ENCODE results near the gene EIF4H. TPM values are rescaled to one million over a fixed set of nuclear protein-coding genes. Genes with fewer than 3 reads are reported as not detected.
"Not testable (repeated sequence)": the region's sequence is repeated elsewhere in the genome, so short reads cannot be mapped to it uniquely, and the experiment has no call there.

Gene EIF4H
- total and polyA plus RNA-seq, 2 donors = 199 to 292 TPM

DNA sequence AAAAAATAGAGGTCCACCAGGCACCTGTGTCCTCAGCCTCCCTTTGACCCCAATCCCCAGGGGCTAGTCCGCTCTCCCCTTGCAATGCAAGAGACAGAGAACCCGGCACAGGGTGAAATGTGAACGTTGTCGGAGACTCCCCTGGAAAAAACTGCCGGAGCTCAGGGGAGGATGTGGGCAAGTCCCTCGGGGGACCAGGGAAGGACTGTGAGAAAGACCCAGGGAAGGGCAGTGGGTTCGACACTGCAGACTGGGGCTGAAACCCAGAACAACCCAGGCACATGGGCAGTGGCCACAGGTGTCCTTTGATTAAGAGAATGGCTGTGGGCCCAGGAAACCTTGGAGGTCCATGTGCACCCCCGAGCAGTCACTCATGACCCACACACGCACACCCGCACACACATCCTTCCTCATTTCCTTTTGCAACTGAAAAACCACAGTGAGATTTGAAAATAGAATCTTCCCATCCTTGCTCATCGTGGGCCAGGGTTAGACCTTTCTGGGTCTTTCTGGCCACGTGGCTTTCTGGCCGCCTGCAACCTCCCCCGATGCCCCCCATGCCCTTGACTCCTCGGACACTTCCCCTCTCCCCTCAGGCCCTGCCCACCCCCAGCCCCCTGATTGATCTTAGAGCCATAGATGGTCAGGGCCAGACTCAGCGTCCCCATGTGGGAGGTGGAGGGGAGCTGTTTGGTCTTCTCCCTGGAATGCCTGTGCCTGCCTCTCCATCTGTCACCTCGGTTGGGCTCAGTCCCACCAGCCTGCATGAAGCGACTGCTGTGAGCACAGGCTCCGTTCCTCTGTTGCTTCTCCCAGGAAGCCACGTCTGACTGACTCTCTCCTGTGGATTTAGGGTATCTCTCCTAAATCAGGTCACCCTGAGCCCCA is 43.5 kb downstream of the EIF4H start:
- Histone ChIP-seq H3K36me3 (ENCODE audit: insufficient read depth) (no peaks in the 10 kb centered on the region), H3K4me1 (ENCODE audit: insufficient read depth) (no peaks in the 10 kb centered on the region), H3K27ac (ENCODE audit: low read depth) (no peak overlapping the region), H3K4me3 (ENCODE audit: low read depth, low read length) (no peak overlapping the region)
- 60% methylated on average over 20 of the region's 20 CpGs for WGBS
- no peak for DNase-seq (ENCODE audit: extremely low spot score)

DNA sequence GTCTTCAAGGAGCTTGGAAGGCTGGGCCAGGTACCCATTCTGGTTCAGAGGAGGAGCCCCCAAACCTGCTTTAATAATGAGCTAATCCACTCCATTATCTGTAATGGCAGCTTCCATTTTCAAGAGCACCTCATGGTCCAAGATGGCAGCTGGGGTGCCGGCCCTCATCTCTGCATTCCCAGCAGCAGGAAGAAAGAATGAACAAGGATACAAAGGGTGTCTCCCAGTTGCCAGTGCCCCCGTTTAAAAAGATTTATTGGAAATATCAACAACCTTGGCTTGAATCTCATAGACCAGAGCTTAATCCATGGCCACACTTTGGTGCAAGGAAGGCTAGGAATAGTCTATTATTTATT is 44.2 kb downstream of the EIF4H start:
- 82% methylated on average over 2 of the region's 2 CpGs for WGBS
- H3K4me3 ChIP-seq (ENCODE audit: low read depth, low read length) = no peak overlapping the region
- no peak overlapping the region for H3K27ac ChIP-seq (ENCODE audit: low read depth)
- no peaks in the 10 kb centered on the region for H3K36me3 ChIP-seq (ENCODE audit: insufficient read depth)
- no peaks in the 10 kb centered on the region for H3K4me1 ChIP-seq (ENCODE audit: insufficient read depth)
- no peak for DNase-seq (ENCODE audit: extremely low spot score)

DNA sequence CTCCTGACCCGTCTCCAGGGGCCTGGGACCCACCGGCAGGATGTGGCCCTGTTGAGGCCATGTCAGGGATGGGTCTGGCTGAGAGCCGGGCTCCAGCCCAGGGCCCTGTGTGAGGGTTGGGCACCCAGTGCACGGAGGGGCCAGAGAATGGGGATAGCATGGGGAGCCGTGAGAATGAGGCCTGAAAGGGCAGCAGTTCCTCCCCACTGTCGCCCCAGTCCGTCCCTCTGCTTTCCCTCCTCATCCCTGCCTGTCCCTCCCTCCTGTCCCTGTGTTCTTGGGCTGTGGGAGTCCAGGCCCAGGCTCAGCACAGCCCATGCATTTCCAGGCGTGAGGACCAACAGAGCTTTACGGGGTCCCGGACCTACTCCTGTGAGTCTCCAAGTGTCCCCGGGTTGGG is 45.3 kb downstream of the EIF4H start:
- Histone ChIP-seq H3K4me1 (ENCODE audit: insufficient read depth) (no peaks in the 10 kb centered on the region), H3K36me3 (ENCODE audit: insufficient read depth) (no peaks in the 10 kb centered on the region), H3K4me3 (ENCODE audit: low read depth, low read length) (no peak overlapping the region), H3K27ac (ENCODE audit: low read depth) (no peak overlapping the region)
- no peak for DNase-seq (ENCODE audit: extremely low spot score)
- WGBS = 75% methylated on average over 11 of the region's 11 CpGs

DNA sequence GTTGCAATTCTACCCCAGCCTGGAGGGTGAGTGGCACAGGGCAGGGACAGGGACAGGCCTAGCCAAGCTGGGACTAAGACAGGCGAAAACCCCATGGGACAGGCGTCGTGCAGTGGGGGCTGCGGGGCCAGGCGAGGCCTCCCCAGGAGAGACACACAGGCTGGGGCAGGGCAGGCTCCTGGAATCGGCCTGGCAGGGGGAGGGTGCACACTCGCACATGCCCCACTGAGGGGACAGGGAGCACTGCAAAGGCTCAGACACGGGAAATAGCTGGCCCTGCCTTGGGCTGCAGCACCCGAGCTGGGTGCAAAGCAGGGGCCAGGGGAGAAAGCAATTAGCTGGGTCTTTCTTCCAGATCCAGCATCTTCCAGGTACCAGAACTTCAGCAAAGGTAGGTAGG is 46.1 kb downstream of the EIF4H start:
- Histone ChIP-seq H3K27ac (ENCODE audit: low read depth) (no peak overlapping the region), H3K4me3 (ENCODE audit: low read depth, low read length) (no peak overlapping the region), H3K36me3 (ENCODE audit: insufficient read depth) (no peaks in the 10 kb centered on the region), H3K4me1 (ENCODE audit: insufficient read depth) (no peaks in the 10 kb centered on the region)
- no peak for DNase-seq (ENCODE audit: extremely low spot score)
- 77% methylated on average over 9 of the region's 9 CpGs for WGBS

DNA sequence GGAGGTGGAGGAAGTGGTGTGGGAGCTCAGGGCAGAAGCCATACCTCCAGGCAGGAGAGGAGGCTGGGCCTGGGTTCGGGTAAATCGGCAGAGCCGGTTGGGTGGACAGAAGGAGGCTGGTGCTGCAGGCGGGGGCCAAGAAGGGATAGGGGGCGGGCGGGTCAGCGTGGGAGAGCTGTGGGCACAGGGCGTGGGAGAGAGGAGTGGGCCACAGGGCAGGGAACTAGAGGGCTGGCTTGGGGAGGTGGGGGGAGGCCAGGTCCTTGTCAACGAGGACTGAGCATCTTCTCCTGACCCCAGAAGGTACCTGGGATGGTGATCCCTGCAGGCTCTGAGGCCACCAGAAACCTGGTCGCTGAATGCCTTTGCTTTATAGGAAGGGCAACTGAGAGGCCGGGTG is 47.6 kb downstream of the EIF4H start:
- 91% methylated on average over 11 of the region's 11 CpGs for WGBS
- no peaks in the 10 kb centered on the region for H3K36me3 ChIP-seq (ENCODE audit: insufficient read depth)
- DNase-seq (ENCODE audit: extremely low spot score) = no peak
- no peak overlapping the region for H3K4me3 ChIP-seq (ENCODE audit: low read depth, low read length)
- H3K4me1 ChIP-seq (ENCODE audit: insufficient read depth) = no peaks in the 10 kb centered on the region
- no peak overlapping the region for H3K27ac ChIP-seq (ENCODE audit: low read depth)

DNA sequence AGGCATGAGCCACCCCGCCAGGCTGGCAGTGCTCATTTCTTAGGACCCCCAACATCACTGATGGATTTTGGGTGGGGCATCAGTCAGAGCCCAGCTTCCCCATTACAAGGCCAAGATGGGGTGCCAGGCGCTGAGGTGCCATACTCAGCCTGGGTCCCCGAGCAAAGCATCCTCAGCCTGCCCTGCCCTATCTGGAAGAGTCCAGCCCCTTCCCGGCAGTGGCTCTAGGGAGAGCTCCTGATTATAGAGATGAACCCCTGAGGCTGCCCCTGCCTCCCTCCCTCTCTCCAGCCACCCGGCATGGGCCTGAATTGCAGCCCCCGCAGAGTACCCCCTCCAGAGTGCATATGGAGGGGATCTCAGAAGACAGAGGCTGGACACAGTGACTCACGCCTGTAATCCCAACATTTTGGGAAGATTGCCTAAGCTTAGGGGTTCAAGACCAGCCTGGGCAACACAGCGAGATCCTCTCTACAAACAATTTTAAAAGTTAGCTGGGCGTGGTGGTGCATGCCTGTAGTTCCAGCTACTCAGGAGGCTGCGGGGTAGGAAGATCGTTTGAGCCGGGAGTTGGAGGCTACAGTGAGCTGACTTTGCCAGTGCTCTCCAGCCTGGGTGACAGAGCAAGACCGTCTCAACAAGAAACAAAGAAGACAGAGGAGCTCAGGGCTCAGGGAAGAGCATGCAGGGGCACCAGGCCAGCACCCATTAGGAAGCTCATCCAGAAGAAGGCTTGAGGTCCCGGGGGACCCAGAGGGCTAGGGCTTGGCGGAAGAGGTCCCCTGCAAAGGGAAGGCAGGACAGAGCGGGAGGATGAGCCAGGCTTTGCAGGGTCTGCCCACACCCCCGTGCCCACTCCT is 48.9 kb downstream of the EIF4H start:
- H3K36me3 ChIP-seq (ENCODE audit: insufficient read depth) = no peaks in the 10 kb centered on the region
- no peak overlapping the region for H3K27ac ChIP-seq (ENCODE audit: low read depth)
- 81% methylated on average over 17 of the region's 17 CpGs for WGBS
- no peak overlapping the region for H3K4me3 ChIP-seq (ENCODE audit: low read depth, low read length)
- H3K4me1 ChIP-seq (ENCODE audit: insufficient read depth) = no peaks in the 10 kb centered on the region
- DNase-seq (ENCODE audit: extremely low spot score) = no peak

DNA sequence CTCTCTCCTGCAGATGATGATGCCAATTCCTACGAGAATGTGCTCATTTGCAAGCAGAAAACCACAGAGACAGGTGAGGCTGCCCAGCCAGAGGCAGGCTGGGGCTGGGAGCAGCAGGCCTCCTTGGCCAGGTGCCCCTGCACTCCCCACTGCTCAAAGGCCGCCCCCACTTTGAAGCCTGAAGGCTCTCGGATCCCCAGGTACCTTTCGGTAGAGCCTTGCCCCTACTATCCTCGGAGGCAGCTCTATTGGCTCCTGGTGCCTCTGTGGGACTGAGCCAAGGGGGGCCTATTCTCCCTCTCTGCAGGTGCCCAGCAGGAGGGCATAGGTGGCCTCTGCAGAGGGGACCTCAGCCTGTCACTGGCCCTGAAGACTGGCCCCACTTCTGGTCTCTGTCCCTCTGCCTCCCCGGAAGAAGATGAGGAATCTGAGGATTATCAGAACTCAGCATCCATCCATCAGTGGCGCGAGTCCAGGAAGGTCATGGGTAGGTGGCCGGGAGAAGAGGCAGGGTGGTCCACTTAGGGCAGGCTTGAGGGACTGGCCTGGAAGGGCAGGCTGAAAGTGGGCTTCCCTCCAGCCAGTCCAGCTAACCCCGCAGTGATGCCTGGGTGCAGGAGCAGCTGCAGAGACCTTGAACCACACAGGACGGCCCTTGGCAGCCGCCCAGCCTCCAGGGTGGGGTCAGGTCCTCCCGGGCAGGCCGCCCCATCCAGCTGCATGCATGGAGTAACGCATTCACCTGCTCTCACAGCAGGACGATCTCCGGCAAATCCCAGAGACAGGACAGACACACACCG is 49.8 kb downstream of the EIF4H start:
- no peak for DNase-seq (ENCODE audit: extremely low spot score)
- 69% methylated on average over 18 of the region's 18 CpGs for WGBS
- Histone ChIP-seq H3K27ac (ENCODE audit: low read depth) (no peak overlapping the region), H3K4me1 (ENCODE audit: insufficient read depth) (no peaks in the 10 kb centered on the region), H3K36me3 (ENCODE audit: insufficient read depth) (no peaks in the 10 kb centered on the region), H3K4me3 (ENCODE audit: low read depth, low read length) (no peak overlapping the region)

DNA sequence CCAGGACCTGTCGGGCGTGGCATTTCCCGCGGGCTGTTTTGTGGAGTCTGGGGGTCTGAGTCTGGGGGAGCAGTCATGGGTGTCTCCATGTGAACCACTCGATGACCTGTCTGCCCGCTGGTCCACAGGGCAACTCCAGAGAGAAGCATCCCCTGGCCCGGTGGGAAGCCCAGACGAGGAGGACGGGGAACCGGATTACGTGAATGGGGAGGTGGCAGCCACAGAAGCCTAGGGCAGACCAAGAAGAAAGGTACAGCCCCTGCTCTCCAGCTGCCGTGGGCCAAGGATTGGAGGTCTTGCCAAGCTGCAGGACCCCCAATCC is 50.3 kb downstream of the EIF4H start:
- Histone ChIP-seq H3K4me1 (ENCODE audit: insufficient read depth) (no peaks in the 10 kb centered on the region), H3K27ac (ENCODE audit: low read depth) (no peak overlapping the region), H3K4me3 (ENCODE audit: low read depth, low read length) (no peak overlapping the region), H3K36me3 (ENCODE audit: insufficient read depth) (no peaks in the 10 kb centered on the region)
- WGBS = 93% methylated on average over 12 of the region's 12 CpGs
- DNase-seq (ENCODE audit: extremely low spot score) = no peak

DNA sequence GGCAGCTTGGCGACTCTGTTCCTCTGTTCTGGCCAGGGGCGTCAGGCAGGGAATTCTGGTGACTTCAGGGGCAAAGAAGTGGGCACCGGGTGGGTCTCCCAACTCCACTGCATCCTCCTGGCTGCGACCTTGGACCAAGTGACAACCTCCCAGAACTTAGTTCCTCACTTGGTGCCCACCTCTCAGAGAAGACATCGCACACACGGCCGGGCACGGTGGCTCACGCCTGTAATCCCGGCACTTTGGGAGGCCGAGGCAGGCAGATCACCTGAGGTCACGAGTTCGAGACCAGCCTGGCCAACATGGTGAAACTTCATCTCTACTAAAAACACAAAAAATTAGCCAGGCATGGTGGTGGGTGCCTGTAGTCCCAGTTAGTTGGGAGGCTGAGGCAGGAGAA is 50.8 kb downstream of the EIF4H start:
- not testable (repeated sequence) for H3K36me3 ChIP-seq (ENCODE audit: insufficient read depth); DNase-seq (ENCODE audit: extremely low spot score)

DNA sequence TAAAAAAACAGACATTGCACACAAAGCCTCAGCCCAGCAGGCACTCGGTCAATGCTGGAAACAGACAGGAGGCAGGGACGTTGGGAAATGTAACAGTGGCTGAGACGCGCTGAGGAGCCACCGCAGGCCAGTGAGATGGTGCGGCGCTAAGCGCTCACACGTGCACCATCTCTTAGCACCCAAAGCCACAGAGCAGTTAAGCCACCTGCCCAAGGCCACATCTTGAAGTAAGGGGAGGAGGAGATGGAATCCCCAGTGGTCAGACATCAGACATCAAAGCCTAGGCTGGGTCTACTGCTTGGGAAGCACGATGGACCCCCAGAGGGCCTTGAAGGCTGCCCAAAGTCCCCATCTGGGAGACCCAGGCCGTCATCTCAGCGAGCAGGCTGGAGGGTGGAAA is 51.2 kb downstream of the EIF4H start:
- no peaks in the 10 kb centered on the region for H3K4me1 ChIP-seq (ENCODE audit: insufficient read depth)
- DNase-seq (ENCODE audit: extremely low spot score) = no peak
- H3K27ac ChIP-seq (ENCODE audit: low read depth) = no peak overlapping the region
- H3K36me3 ChIP-seq (ENCODE audit: insufficient read depth) = no peaks in the 10 kb centered on the region
- no peak overlapping the region for H3K4me3 ChIP-seq (ENCODE audit: low read depth, low read length)
- 93% methylated on average over 12 of the region's 12 CpGs for WGBS

More for the DNA sequence above, 50.8 kb downstream of the EIF4H start:
- not testable (repeated sequence) for H3K27ac ChIP-seq (ENCODE audit: low read depth); H3K4me1 ChIP-seq (ENCODE audit: insufficient read depth); H3K4me3 ChIP-seq (ENCODE audit: low read depth, low read length)
- WGBS = 95% methylated on average over 13 of the region's 13 CpGs

DNA sequence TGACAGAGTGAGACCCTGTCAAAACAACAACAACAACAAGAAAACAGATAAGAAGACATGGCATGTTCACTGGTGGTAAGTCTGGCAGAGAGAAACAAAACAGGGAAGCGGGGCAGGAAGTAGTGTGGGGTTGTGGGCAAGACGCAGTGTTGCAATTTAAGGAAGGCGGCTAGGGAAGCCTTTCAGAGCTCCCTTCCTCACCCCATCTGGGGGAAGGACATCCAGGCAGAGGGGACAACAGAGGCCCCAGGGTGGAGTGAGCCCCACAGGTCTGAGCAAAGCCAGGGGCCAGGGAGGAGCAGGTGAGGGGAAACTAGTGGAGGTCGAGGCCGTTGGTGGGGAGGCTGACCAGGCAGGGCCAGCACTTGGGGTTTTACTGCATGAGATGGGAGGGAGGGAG is 52.5 kb downstream of the EIF4H start:
- 86% methylated on average over 5 of the region's 5 CpGs for WGBS
- Histone ChIP-seq H3K36me3 (ENCODE audit: insufficient read depth) (no peaks in the 10 kb centered on the region), H3K4me1 (ENCODE audit: insufficient read depth) (no peaks in the 10 kb centered on the region)

DNA sequence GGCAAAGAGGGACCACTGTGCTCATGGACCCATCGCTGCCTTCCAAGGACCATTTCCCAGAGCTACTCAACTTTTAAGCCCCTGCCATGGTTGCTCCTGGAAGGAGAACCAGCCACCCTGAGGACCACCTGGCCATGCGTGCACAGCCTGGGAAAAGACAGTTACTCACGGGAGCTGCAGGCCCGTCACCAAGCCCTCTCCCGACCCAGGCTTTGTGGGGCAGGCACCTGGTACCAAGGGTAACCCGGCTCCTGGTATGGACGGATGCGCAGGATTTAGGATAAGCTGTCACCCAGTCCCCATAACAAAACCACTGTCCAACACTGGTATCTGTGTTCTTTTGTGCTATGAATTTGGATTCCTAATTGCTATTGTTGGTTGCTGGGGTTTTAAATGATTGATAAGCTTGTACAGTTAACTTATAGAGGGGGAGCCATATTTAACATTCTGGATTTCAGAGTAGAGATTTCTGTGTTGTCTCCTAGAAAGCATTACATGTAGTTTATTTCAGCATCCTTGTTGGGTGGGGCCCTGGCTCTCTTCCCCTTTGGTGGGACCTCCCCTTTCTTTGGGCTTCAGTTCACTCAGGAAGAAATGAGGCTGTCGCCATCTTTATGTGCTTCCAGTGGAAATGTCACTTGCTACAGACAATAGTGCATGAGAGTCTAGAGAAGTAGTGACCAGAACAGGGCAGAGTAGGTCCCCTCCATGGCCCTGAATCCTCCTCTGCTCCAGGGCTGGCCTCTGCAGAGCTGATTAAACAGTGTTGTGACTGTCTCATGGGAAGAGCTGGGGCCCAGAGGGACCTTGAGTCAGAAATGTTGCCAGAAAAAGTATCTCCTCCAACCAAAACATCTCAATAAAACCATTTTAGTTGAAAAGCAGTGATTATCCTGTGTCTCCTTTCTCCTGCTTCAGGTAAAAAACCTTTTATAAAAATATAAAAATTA is 55.1 kb downstream of the EIF4H start:
- Histone ChIP-seq H3K36me3 (ENCODE audit: insufficient read depth) (no peaks in the 10 kb centered on the region), H3K27ac (ENCODE audit: low read depth) (no peak overlapping the region), H3K4me3 (ENCODE audit: low read depth, low read length) (no peak overlapping the region), H3K4me1 (ENCODE audit: insufficient read depth) (no peaks in the 10 kb centered on the region)
- 92% methylated on average over 9 of the region's 9 CpGs for WGBS
- no peak for DNase-seq (ENCODE audit: extremely low spot score)

More for the DNA sequence above, 52.5 kb downstream of the EIF4H start:
- no peak overlapping the region for H3K27ac ChIP-seq (ENCODE audit: low read depth)
- H3K4me3 ChIP-seq (ENCODE audit: low read depth, low read length) = no peak overlapping the region
- no peak for DNase-seq (ENCODE audit: extremely low spot score)

Measured in urinary bladder (tissue), 4 donors.